Right lung (tissue), 10 donors: ENCODE measurements around the gene RASD2. TPM values are rescaled to one million over a fixed set of nuclear protein-coding genes. Genes with fewer than 3 reads are reported as not detected.
A peak's percentile ranks its signal among the peaks of the same experiment; 100 is the strongest.
"Not testable (repeated sequence)": the region's sequence is repeated elsewhere in the genome, so short reads cannot be mapped to it uniquely, and the experiment has no call there.

Experiments used
- DNase-seq, 2 donors: peaks; one replicate each; pipeline ENCODE4 v3.0.0-alpha.2; 2013
- long read RNA-seq, 8 donors: transcript quantifications; one replicate each; lab custom pipeline, GENCODE V29; 2026
- polyA plus RNA-seq, 5 donors: library from polyadenylated mRNA; unstranded; fragments of 120-200 nt; gene quantifications; one replicate each; pipeline versions ENCODE4 v1.2.1 to v1.2.3, GENCODE V29; 2013; ENCODE audit warnings: inconsistent platforms in 1 of 5, low replicate concordance in 1 of 5; ENCODE audit not compliant: insufficient read length in 5 of 5, insufficient read depth in 1 of 5

The RASD2 gene
- polyA plus RNA-seq: 1 to 10 TPM in 1 of 5 donors, under 1 TPM in 4; 0.09 to 1.1 (median 0.16) TPM
- long read RNA-seq, donor 1: 0 reads
- long read RNA-seq, donor 2: 0 reads
- long read RNA-seq, donor 3: 0 reads
- long read RNA-seq, donor 4: 0 reads
- long read RNA-seq, donor 5: 0 reads
- long read RNA-seq, donor 6: 0 reads
- long read RNA-seq, donor 7: 0 reads
- long read RNA-seq, donor 8: 0 reads

- no peak for DNase-seq
Measured at GRCh38 chr22:35540595-35541253, at the start of gene RASD2. TSS of gene RASD2 (plus strand) at chr22:35540831. CDS start at chr22:35546810, 5,979 bp downstream.

- DNase-seq: not testable (repeated sequence)
Measured at GRCh38 chr22:35491061-35491907, 49.3 kb upstream of the RASD2 start.

- DNase-seq: no peak
Measured at GRCh38 chr22:35491908-35492380, 48.7 kb upstream of the RASD2 start.

- DNase-seq: no peak
Measured at GRCh38 chr22:35493074-35493473, 47.6 kb upstream of the RASD2 start.

GRCh38 chr22:35495711-35496110, 44.9 kb upstream of the RASD2 start:
- not testable (repeated sequence) for DNase-seq

- no peak for DNase-seq
Measured at GRCh38 chr22:35496768-35497312, 43.8 kb upstream of the RASD2 start.

- peak; percentile 79 to 88 for DNase-seq
Measured at GRCh38 chr22:35498026-35498800, 42.4 kb upstream of the RASD2 start.

- DNase-seq: no peak
Measured at GRCh38 chr22:35502836-35503235, 37.8 kb upstream of the RASD2 start.

- no peak for DNase-seq
Measured at GRCh38 chr22:35505399-35506258, 35.0 kb upstream of the RASD2 start.

GRCh38 chr22:35506259-35506570, 34.4 kb upstream of the RASD2 start:
- DNase-seq: no peak

- not testable (repeated sequence) for DNase-seq
Measured at GRCh38 chr22:35507851-35508250, 32.8 kb upstream of the RASD2 start.

- DNase-seq: no peak
Measured at GRCh38 chr22:35509451-35509850, 31.2 kb upstream of the RASD2 start.

- no peak for DNase-seq
Measured at GRCh38 chr22:35509960-35510359, 30.7 kb upstream of the RASD2 start.

GRCh38 chr22:35510481-35510934, 30.1 kb upstream of the RASD2 start:
- no peak for DNase-seq

GRCh38 chr22:35510951-35511350, 29.7 kb upstream of the RASD2 start:
- DNase-seq: no peak

GRCh38 chr22:35514366-35514765, 26.3 kb upstream of the RASD2 start:
- DNase-seq: no peak

- DNase-seq: not testable (repeated sequence)
Measured at GRCh38 chr22:35515952-35516351, 24.7 kb upstream of the RASD2 start.

- DNase-seq: no peak
Measured at GRCh38 chr22:35516723-35517122, 23.9 kb upstream of the RASD2 start.

GRCh38 chr22:35517207-35517606, 23.4 kb upstream of the RASD2 start:
- DNase-seq: no peak

GRCh38 chr22:35517769-35518530, 22.7 kb upstream of the RASD2 start:
- no peak for DNase-seq
